ENCODE measurements around the gene TNIK. TPM values are rescaled to one million over a fixed set of nuclear protein-coding genes. Genes with fewer than 3 reads are reported as not detected.

Gene TNIK
- 7.3 TPM for total RNA-seq

DNA sequence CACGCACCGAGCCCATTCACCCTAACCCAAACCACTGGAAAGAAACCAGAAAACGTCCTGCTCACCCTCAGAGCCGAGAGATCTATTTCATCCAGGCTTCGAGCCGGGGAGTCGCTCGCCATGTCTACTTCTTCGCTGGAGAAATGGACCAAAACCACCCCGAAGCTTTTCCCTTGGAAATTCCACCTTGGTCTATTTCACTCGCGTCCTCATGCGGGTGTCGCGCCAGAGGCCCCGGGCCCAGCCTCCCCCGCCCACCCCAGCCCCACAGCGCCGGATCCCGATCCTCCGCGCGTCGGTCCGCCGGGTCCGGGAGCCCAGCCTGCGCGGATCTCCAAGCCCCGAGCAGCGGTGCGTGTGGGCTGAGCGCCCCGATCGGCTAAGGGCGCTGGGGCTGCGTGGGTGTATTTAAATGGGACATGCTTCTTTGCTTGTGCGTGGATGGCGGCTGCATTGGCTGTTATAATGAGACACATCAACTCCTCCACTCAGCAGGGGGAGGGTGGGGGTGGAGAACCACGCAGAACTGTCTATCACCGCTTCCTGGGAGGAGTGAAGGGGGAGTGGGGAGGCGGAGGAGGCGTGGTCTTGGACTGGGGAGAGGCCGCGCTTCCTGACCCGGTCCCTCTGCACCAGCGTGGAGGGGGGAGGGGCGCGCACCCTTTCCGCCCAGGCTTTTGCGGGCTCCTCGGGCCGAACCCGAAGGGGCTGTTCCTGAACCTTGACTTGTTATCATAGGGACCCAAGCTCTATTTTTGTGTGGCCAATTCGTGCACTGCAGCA, at the start of gene TNIK:
Gene TNIK, minus strand, starts transcription at position 464 of the 783 bp plus-strand sequence. Its CDS starts 342 bp downstream, at position 122.
- peak; percentile 82 to 94 (median 94) for DNase-seq (ENCODE audit: low read depth in 2 of 3, low spot score in 2 of 3)

DNA sequence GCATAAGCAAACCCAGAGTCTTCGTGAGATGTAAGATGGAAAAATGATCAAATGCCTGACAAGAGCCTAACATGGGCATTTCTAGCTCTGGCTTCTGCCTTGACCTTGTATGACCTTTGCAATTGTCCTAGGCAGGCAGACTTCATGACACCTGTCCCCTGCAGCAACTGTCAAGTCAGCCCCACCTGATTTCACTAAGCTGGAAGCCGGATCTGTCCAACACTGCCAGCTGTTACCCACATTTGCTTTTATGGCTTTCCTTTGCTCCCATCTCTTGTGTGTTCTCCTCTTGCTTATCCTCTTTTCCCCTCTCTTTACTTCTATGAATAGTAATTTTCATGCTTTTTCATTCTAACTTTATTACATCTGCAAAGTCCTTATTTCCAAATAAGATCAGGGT, 48.5 kb upstream of the TNIK start:
- DNase-seq (ENCODE audit: low read depth in 2 of 3, low spot score in 2 of 3) = no peak

DNA sequence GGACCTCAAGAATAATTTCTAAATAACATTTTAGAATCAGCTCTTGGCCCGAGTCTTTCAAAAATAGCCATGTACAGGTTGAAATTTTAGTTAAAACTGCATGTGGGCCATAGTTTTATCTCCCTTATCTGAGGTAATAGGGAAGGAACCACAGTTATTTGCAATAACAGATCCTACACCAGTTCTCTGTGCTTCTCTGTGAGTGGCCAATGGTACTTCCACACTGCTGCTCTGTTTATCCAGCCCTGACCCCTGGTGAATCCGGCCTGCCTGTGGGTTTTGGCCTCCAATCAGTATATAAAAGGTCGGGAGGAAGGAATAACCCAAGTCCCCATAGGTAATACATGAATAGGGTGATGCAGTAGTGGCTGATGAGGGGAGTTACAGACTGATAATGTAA, 48.0 kb upstream of the TNIK start:
- DNase-seq (ENCODE audit: low read depth in 2 of 3, low spot score in 2 of 3) = no peak

DNA sequence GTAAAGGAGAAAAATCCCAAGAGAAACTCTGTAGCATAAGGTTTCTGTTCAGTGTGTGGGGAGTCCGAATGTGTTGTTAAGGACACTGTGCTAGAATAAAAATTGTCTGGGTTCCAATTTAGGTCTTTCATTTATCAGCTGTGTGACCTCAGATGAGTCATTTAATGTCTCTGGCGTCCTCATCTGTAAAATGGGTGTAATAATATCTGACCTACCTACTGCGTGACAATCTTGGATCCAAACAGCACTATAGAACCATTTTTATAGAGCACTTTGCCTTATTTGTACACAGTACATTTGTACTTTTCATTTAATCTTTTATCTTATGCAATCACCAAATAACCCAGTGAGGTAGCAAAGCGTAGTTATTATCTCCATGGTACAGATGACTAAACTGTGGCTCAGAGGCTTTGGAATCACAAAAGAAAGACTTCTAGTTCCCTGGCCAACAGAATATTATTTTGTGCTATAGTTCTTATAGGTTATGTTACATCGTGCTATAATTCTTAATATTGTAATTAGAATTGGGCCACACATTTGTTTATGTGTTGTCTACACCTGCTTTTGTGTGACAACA, 46.6 kb upstream of the TNIK start:
- DNase-seq (ENCODE audit: low read depth in 2 of 3, low spot score in 2 of 3) = no peak

DNA sequence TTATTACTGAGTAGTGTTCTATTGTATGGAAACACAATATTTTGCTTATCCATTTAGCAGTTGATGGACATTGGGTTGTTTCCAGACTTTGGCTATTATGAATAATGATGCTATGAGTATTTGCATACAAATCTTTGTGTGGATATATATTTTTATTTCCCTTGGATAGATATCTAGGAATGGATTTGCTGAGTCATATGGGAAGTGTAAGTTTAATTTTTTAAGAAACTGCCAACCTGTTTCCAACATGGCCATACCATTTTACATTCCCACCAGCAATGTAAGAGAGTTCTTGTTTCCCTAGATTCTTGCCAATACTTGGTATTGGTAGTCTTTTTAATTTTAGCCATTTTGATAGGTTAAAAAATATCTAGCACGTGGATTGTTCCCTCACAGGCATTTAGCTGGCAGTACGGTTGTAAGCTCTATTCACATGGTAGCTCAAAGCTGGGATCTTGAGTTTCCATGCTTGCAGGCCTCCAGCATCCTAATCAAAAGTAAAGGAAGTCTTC, 45.7 kb upstream of the TNIK start:
- DNase-seq (ENCODE audit: low read depth in 2 of 3, low spot score in 2 of 3) = no peak

DNA sequence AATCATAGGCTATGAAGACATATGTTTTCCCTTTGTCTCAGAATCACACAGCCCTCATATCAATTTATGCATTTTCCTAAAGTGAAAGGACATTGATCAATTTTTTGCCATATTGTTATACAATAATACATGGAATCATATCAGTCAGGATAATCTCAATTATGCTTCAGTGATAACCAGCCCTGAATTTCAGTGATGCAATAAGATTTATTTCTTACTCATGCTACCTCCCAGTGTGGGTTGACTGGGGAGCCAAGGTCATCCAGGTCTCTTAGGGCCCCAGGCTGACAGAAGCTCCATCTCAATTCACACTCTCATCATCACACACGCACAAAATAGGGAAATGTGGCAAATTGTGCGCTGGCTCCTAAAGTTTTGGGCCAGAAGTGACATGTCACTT, 44.2 kb upstream of the TNIK start:
- DNase-seq (ENCODE audit: low read depth in 2 of 3, low spot score in 2 of 3) = no peak

DNA sequence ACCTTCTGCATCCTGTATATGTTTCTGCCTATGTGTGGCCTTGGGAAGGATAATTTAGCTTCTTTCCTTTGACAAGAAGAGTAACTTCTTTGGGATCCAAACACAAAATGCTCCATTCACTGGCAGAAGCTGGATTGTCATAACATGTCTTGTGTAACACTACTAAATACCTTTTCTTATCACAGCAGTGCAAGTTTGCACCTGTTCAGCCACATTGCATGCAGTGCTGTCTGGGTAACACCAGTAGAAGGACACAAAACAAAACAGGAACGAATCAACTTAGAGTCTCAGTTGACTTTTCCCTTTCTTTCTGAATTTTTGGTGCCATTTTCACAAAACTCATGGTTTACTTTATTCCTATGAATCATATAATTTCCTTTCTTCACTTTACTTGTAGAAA, 43.6 kb upstream of the TNIK start:
- DNase-seq (ENCODE audit: low read depth in 2 of 3, low spot score in 2 of 3) = no peak

DNA sequence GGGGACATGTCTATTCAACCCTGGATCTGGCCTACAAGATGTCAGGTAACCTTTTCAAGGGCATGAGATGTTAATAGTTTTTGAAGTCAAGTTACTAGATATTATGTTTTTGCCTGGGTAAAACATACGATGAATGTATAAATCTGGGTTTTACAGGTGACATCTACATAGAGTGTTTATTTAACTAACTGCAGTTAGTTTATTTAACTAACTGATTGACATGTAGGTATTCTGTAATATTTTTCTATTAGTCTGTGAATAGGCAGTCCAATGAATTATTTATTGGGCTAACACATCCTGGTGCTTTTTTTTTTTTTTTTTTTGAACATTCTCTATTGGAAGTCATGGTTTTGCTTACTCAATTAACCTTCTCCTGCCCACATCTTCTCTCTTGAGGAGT, 38.7 kb upstream of the TNIK start:
- no peak for DNase-seq (ENCODE audit: low read depth in 2 of 3, low spot score in 2 of 3)

DNA sequence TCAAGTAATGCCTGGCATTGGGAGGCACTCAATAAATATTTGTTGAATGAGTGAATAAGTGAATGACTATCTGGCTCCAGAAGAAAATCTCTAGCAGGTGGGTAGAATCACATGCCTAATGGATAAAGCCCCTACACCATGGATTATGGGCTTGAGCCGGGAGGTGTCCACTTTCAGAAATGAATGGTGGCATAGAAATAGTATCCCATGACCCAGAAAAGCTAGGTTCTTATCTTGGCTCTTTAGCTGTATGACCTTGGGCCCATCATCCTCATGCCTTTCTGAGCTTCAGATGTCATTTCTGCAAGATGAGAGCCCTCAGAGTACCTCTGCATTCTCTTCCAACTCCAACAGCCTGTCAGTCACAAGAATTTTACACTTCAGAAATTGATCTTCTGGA, 37.3 kb upstream of the TNIK start:
- no peak for DNase-seq (ENCODE audit: low read depth in 2 of 3, low spot score in 2 of 3)

DNA sequence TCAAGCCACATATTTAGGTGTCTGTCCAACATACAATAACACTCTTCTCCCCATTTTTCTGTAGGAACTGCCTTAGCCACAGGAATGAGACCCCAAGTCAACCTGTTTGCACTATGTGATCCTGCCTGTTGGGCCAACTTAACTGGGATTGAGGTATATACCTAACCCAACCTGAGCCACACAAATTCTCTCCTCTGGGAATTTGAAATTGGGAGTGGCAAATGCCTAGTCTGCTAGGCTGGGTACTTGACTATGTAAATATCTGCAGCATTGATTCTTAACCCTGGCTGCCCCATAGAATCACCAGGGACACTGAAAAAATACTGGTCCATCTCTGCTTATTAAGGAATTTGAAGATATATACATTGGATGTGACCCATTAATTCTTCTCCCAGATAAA, 35.2 kb upstream of the TNIK start:
- no peak for DNase-seq (ENCODE audit: low read depth in 2 of 3, low spot score in 2 of 3)

DNA sequence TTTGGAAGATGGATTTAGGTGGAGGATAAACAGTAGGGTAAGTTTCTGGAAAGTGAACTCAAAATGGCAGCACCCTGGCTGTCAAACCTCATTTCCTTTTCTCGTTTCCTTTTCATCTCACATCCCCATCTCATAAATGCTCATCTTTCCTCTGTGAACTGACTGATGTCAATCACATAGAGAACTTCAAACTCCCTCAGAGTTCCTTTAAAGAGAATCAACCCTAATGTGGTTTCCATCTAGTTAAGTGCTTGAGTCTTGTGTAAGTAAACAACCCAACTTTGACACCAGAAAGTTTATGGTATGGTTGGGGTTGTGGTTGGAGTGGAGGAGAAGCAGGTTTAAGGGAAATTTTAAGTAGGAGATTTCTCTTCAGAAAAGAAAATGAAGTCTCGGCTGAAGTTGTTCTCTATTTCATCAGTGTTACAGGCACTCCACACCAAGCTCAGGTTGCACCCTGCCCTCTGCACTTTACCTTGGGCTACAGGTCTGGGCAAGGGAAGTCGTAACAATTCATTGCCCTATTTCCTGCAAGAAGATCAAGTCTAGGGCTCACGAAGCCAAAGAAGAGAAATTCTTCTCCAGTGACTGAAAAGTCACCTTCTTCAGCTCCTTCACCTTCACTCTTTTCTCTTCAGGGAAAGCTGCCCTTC, 34.4 kb upstream of the TNIK start:
- DNase-seq (ENCODE audit: low read depth in 2 of 3, low spot score in 2 of 3) = no peak

DNA sequence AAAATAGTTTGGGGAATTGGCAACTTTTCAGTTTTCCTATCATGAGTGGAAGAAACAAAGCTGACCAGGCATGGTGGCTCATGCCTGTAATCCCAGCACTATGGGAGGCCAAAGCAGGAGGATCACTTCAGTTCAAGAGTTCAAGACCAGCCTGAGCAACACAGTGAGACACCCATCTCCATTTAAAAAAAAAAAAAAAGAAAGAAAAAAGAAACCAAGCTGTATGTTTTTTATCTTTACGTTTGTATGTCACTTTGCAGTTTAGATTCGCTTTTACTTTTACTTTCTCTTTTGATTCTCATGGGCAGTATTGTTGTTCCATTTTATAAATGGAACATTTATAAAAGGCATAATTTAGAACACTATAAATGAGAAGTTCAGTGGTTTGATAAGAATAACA, 31.2 kb upstream of the TNIK start:
- DNase-seq (ENCODE audit: low read depth in 2 of 3, low spot score in 2 of 3) = peak in 2 of 3 donors; percentile 9 to 55

DNA sequence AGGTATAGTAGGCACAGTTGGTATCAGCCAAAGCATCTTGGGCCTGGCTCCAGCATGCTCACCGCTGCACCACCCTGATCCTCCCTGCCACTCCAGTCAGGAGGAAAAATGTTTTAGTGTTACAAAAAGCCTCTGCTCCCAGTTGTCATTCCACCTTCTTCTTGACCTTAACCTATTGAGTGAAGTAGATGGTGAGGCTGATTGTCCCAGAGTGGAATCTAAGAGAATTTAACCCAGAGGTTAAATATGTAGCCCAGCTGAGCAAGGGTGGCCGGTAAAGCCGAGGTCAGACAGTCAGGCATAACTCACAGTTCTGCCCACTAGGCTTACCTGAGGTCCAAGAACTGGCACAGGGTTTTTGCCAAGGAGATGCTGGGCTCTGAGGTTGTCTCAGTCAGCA, 30.7 kb upstream of the TNIK start:
- no peak for DNase-seq (ENCODE audit: low read depth in 2 of 3, low spot score in 2 of 3)

DNA sequence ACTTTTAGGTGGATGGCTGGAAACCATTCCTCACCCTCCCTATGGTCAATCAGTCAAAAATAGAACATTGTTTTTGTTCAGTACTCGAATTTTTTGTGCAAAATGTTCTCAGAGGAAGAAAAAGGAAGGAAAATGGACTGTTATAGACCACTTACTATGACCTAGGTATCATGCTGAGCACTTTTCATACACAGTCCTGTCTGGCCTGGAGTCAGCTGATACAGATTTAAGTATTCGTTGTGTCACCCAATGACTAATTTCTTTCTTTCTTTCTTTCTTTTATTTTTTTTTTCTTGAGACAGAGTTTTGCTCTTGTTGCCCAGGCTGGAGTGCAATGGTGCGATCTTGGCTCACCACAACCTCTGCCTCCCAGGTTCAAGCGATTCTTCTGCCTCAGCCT, 29.1 kb upstream of the TNIK start:
- DNase-seq (ENCODE audit: low read depth in 2 of 3, low spot score in 2 of 3) = no peak

DNA sequence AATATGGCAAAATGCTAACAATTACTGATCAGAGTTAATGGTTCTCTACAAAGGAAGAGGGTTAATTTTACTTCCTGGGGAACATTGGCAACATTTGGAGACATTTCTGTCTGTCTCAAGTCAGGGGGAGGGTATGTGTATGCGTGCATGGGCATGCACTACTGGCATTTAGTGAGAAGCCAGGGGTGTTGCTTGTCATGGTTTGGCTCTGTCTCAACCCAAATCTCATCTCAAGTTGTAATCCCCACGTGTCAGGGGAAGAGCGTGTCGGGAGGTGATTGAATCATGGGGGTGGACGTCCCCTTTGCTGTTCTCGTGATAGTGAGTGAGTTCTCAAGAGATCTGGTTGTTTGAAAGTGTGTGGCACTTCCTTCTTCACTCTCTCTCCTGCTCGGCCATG, 28.3 kb upstream of the TNIK start:
- DNase-seq (ENCODE audit: low read depth in 2 of 3, low spot score in 2 of 3) = no peak

DNA sequence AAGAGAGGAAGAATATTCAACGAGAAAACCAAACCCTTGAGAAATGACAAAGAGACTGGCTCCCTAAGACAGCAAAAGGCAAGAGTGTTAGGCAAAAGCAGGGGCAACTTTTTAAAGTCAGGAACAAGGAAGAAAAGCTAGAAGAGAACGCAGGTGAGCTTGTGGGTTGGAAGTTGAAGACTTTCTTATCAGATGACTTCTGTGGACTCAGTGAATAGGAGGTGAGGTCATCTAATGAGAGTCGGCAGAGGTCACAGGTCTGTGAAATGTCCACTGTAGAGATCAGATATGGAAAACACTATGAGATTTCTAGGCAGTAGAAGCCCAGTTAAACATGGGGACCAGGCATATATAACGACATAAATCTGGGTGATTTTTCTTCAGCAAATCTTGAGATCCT, 27.2 kb upstream of the TNIK start:
- DNase-seq (ENCODE audit: low read depth in 2 of 3, low spot score in 2 of 3) = no peak

DNA sequence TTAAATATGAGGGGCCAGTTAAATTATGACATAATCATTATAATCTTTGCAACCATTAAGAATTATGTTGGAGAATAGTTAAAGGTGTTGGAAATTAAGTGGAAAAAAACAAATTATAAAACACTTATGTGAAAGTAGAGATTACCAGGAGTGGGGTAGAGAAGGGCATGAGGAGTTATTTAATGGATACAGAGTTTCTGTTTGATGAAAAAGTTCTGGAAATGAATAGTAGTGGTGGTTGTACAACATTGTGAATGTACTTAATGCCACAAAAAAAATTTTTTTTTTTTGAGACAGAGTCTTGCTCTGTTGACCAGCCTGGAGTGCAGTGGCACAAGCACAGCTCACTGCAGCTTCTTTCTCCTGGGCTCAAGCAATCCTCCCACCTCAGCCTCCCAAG, 25.1 kb upstream of the TNIK start:
- no peak for DNase-seq (ENCODE audit: low read depth in 2 of 3, low spot score in 2 of 3)

DNA sequence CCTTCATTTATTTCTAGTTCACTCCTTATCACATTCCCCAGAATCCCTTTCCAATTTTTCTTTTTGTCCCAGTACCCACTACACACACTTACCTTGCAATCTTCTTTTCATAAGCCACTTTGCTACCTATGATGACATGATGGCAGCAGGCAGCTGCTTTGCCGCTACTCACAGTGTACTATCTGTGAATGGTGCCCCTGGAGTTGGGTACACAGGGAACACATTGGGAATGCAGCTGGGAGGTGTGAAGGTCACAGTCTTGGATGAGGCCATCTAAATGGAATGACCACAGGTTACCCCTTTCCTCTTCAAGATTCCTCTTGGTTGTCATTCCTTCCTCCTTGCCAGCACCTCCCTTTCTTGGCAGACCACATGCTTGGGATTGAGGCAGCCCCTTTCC, 20.8 kb upstream of the TNIK start:
- no peak for DNase-seq (ENCODE audit: low read depth in 2 of 3, low spot score in 2 of 3)

DNA sequence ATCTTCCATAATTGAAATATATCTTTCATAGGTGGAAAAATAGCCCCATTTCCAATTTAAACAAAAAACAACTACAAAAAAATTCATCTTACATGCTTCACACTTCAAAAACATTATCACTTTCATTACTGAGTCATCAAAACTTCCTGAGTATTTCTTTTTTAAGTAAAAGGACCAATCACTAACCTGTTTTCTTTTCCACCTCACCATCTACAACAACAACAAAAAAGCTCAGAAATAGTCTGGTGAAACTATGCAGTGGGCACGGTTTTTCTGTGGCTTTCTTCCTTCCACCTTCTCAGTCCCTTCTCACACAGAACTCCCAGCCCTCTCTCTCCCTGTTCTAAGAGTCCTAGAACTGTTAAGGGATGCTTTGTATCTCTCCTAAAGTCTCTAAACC, 20.3 kb upstream of the TNIK start:
- DNase-seq (ENCODE audit: low read depth in 2 of 3, low spot score in 2 of 3) = no peak

DNA sequence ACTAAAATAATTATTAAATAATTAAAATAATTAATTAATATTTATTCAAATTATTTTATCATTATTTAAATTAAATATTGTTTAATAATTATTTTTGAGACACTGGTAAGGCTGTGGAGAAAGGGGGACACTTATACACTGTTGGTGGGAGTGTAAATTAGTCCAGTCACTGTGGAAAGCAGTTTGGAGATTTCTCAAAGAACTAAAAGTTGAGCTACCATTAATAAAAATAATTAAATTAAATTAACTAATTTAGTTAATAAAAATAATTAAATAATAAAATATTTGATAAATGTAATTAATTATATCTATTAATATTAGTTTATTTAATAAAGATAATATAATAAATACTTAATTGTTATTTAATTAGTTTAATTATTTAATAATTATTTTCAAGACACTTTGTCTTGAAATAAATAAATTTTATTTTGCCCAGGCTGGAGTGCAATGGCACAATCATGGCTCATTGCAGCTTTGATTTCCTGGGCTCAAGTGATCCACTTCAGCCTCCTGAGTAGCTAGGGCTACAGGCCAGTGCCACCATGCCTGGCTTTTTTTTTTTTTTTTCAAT, 16.4 kb upstream of the TNIK start:
- no peak for DNase-seq (ENCODE audit: low read depth in 2 of 3, low spot score in 2 of 3)

DNA sequence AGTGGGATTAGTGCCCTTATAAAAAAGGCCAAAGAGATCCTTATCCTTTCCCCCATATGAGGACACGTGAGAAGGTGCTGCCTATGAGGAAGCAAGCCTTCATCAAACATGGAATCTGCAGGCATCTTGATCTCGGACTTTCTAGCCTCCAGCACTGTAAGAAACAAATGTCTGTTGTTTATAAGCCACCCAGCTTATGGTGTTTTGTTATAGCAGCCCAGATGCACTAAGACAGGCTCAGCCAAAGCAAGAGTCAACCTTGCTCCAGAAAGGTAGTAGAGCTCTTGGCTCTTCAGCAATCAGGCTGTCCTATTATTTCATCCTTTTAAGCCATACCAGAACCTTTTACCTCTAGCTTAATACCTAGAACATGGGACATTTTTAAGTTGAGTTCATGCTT, 12.3 kb upstream of the TNIK start:
- DNase-seq (ENCODE audit: low read depth in 2 of 3, low spot score in 2 of 3) = no peak
